Measurements from ENCODE around the gene KLF15.
"Not testable (repeated sequence)": the region's sequence is repeated elsewhere in the genome, so short reads cannot be mapped to it uniquely, and the experiment has no call there.

Gene KLF15

DNA sequence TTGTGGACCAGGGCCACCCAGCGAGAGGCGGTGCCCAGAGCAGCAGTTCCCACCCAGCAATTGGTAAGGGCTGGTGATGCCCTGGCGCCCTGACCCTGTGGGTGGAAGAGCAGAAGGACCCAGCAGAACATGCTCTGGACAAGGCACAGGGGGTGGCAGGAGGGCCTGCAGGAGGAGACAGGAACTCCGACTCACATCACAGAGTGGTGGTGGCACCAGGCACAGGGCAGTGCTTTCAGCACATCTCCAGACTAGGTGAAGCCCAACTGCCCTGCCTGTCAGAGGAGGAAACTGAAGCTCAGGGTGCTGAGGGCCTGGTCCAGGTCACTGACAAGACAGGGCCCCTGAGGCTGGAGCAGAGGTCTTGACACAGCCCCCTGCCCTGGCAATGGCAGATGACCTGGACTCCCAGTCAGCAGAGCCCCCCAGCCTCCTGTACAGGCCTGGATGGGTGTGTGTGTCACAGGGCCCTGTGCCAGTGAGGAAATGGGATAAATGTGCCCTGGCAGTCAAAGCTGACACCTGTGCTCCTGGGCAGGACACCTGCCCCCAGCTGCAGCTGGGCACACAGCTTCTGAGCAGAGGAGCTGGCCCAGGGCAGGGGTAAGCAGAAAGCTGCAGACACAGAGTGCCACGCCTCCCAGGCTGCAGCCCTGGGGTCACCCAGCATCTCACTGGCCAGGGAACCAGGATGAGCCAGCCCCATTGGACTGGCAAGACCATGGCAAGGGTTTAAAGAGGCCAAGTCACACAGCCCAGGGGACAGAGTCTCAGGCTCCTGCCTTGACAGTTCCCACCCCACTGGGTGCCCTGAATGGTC is 11.4 kb downstream of the KLF15 start:
- no peak for DNase-seq

DNA sequence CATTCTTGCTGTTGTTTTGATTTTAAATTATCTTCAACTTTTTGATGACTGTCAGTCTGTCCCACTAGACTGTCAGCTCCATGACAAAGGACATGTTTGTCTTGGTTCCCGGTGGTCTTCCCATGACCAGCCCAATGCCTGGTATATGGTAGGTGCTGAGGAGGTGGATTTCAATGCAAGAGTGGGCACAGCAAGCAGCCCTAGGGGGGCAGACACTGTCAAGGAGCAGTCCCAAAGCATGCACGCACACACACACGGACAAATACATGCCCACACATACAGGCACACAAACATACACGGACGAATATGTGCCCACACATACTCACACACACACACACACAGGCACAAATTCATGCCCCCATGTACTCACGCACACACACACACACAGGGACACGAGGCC is 12.0 kb downstream of the KLF15 start:
- DNase-seq: no peak

DNA sequence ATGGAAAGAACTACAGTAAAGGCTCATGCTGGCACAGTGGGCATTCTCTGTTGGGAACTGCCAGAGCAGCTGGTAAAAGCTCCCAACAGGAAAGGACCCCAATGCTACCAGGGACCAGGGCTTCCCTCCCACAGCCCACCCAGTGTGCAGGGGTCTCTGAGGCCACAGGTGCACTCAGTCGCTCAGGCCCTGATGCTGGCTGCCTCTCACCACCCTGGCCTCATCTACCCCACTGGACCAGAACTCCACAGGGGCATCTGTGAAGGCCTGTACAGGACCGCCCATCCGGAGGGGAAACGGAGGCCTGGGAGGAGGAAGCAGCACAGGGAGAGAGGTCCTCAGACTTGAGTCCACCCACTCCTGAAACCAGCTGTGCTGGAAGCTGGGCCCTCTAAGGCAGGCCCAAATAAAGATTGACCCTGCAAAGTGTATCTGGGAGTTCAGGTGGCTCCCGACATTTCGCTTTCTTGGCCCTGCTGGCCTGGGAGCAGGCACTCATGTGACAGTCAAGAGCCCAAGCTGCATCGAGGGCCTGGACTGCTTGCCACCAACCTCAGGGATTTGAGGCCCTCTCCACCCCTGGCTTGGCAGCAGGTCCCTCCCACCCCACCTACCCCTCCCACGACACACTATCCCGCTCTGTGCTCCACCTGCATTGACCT is 12.7 kb downstream of the KLF15 start:
- DNase-seq: no peak

DNA sequence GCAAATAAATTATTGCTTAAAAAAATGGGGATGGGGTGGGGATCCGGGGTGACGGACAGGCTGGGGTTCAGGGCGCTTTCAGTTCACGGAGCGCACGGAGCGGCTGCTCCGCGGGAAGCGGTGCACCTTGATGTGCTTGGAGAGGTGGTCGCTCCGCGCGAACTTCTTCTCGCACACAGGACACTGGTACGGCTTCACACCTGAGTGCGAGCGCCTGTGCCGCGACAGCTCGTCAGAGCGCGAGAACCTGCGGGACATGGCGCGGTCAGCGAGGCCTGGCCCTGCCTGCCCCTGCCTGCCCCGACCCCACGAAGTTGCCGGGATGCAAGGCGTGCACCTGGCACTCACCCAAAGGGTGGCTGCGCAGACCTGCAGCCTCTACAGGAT is 13.6 kb downstream of the KLF15 start:
- no peak for DNase-seq

DNA sequence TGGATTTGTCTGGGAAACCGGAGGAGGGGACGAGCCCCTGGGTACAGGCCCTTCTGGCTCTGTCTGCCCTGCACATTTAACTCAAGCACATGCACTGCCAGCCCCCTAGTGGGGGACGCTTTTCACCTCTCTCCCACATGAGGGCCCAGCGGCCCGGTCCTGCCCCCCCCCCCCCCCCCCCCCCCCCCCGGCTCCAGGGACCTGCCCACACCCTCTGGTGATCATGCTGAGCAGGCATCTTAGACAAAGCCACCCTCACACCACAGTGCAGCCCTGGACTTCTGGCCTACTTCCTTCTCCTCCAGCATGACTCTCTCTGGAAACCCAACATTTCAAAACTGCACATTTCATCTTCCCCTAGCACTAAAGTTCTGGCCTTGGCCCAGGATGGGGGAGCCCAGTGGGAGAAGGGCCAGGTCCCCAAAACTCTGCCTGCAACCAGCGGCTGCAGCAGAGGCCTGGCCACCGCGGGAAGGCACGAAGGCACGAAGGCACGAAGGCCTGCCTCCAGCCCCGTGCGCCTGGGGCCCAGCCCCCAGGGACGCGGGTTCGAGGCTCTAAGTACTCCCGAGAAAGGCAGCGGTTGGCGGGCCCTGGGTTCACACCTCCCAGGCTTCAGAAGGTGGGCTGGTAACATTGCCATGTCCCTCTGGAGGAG is 14.1 kb downstream of the KLF15 start:
- DNase-seq: no peak

DNA sequence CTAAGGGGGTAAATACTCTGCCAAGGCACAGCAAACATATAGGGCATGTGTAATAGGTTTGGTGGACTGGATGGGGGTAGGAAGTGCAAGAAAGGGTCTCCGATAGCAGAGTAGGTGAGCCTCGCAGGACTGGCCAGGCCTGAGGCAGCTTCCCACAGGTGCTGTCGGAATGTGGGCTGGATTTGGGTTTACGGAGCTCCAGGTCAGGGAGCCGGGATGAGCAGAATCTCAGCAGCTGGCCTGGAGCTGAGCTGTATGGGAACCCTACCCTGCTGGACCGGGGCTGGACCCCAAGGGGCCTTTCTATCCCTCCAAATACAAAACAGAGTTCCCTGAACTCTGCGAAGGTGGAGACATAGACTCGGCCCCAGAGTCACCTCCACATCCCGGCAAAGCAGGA is 15.0 kb downstream of the KLF15 start:
- no peak for DNase-seq

DNA sequence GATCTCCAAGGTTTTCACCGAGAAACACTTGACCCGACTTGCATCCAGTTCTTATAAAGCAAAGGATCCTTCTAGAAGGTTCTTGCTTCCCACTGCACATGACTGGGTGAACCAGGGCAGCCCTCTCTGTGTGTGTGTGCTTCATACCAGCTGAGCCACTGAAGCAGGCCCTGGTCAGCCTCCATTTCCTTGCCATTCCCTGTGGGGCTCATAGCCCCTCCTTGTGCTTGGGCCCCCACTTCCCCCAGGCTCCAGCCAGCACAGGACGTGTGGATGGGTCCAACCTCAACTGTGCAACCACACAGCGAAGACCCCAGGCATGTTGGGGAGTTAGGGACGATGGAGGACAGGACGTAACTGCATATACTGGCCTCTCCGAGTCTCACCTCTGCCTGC is 15.5 kb downstream of the KLF15 start:
- DNase-seq: no peak

DNA sequence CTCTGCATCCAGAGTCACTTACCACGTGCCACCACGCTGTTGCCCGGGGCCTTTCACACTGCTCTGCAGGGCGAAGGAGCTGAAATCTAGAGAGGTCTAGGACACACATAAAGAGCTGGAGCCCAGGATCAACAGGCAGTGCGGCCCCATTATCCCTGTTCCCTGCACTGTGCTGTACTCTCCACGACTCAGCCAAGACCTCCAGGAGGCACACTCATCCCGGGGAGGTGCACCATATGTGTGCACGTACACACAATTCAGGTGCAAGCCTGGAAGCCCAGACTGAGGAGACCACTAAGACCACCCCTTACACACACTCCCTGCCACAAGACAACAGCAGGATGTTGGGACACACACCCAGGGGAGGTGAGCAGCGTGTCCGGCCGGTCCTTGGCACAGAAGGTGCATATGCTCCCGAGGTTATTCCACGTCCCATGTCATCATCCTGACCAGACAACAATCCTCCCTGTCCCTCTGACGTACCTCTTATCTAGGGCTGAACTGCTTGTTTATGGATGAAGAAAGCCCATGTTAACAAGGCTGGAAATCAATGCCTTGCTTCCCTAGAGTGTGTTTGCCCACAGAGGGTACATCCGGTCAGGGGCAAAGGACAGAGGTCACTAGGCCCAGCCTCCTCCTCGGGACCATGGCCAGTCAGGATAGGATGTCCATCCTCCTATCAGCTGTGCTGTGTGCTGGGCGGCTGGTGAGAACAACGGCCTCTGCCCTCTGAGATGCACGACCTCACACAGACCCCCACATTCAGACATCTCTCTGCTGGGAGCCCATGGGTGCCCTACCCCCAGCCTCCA is 16.1 kb downstream of the KLF15 start:
- DNase-seq: no peak

DNA sequence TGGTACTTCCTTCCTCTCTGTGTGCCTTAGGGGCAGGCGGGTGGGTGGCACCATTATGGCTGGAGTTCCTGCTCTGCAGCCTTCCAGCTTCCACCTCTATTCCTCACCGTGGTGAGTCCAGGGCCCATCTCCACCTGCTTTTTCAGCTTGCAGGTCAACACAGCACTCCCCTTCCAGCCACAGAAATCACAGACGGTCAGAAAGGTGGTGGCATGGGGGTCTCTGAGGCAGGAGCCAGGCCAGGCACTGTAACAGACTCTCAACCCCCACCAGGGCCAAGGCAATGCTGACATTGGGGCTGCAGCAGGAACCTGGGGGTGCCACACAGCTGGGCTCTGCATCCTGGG is 16.6 kb downstream of the KLF15 start:
- DNase-seq: no peak

DNA sequence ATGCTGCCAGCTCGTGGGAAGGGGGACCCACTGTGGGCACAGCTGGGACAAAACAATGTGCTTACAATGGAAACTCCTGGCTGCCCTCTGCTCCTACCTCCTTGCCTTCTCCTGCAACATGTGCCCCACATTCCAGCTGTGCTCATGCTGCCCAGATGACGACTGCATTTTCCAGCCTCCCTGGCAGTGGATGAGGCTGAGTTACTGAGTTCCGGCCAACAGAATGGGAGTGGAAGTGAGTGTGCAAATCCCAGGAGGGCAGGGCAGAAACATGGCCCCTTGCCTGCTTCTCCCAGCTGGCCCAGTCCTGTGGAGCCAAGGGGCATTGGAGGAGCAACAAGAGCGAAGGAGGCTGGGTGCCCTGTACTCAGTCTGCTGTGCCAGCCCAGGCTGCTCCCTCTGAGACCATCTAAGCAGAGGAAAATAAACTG is 17.1 kb downstream of the KLF15 start:
- DNase-seq: no peak

DNA sequence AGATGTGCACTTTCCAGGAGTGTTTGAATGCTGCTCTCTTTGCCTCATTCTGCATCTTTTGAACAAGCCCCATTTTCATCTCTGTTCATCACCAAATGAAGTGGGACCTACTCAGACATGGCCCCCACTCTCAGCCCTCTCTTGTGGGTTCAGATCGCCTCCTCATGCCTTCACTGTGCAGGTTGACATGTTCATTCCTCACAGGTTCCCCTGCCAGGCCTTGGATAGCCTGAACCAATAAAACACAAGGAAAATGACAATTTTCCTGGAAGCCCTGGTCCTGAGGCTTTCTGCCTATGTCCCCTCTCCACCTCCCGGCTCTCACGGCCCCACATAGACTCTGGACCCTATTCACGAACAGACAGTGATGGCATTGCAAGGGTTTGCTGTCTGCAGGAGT is 17.7 kb downstream of the KLF15 start:
- no peak for DNase-seq

DNA sequence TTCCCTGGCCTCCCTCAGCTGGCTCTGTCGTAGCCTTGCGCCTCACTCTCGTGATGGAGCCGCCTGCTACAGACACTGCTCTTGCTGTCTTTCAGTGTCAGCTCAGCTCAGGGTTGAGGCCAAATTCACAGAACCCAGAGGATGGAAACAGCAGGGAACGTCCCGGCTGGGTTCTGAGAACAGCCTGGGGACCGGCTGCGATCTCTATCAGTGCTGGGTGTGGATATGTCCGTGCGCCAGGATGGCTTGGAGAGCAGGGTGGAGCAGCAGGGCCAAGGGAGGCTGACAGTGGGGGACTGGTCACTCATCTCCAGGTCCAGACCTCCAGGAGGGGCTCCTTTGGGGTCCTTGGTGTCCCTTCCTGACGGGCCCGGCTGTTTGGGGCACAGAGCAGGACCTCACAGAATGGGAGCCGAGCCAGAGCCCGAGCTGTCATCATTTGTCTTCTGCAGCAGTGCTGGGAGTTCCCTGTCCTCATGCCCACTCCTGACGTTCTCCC is 18.4 kb downstream of the KLF15 start:
- DNase-seq: no peak

DNA sequence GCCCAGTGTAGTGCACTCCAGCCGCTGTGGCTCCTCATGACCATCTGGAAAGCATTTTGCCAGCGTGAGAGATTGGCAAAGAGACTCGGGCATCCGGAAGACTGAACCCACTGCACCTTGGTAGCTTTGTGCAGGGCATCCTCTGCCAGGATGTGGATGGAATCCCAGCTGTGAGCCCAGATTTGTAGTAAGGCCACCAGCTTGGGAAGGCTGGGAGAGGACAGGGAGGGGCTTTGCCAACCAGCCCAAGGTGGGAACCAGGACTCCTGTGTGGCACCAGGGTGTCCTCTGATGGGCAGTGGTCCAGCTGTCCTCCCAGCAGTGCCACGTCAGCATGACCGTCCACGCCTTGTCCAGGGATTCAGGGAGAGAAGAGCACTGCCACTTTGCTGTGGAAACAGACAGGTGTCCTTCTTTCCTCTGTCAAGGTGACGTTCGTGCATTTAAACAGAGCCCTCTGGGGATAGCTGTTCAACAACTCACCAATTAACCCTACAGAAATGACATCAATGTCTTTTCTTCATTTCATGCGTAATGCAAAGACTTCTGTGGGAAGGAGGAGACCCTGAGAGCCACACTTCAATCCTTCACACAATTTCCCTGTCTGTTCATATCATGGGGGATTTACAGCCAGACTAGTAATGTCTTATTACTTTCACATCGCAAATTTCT is 19.1 kb downstream of the KLF15 start:
- DNase-seq: no peak

DNA sequence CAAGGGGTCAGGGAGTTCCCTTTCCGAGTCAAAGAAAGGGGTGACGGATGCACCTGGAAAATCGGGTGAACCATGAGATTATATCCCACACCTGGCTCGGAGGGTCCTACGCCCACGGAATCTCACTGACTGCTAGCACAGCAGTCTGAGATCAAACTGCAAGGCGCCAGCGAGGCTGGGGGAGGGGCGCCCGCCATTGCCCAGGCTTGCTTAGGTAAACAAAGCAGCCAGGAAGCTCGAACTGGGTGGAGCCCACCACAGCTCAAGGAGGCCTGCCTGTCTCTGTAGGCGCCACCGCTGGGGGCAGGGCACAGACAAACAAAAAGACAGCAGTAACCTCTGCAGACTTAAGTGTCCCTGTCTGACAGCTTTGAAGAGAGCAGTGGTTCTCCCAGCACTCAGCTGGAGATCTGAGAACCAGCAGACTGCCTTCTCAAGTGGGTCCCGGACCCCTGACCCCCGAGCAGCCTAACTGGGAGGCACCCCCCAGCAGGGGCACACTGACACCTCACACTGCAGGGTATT is 25.3 kb downstream of the KLF15 start:
- not testable (repeated sequence) for DNase-seq

DNA sequence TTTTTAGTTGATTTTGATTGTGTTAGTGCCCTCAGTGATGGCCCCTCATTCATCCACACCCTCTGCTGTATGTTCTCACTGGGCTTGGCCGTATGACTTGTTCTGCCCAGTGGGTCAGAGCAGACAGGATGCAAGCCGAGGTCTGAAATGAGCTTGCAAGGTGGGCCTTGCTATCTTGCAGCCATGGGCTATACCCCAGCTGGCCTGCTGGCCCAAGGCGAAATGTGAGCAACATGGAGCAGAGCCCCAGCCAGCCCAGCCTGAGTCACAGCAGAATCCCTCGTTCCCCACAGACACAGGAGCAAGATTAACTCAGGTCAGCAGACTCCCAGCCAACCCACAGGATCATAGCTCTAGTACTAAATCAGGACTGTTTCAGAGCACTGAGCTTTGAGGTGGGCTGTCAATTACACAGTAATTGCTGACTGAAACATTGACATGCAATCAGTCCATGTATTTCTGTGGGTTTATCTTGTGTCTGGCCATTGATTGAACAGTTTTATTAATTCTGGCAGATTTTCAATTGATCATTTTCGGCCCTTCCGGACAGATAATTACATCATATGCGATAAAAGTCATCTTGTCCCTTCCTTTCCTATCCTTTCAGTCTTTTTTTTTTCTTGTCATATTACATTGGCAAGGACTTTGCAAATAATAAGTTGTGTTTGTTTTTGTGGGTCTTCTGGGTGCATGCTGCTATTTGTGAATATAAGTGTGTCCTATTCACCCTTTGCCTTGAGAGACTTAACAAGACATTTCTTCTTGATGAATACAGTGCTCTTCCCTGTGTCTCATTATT is 27.1 kb downstream of the KLF15 start:
- DNase-seq: no peak

DNA sequence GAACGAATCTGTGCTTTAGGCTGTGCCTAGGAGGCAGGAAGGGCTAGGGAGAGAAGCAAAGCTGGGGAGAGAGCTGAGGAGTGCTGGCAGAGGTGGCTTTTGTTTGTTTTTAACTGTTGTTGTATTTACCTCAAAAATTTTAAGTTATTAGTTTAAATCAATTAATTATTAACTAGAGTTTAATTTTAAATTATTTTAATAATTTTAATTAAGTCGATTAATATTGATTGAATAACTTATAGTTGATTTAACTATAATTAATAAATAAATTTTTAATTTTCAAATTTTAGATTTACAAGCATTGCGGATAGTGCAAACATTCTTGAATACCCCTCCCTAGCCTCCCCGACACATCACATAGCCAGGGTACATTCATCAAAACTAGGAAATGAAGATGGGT is 30.6 kb downstream of the KLF15 start:
- no peak for DNase-seq

DNA sequence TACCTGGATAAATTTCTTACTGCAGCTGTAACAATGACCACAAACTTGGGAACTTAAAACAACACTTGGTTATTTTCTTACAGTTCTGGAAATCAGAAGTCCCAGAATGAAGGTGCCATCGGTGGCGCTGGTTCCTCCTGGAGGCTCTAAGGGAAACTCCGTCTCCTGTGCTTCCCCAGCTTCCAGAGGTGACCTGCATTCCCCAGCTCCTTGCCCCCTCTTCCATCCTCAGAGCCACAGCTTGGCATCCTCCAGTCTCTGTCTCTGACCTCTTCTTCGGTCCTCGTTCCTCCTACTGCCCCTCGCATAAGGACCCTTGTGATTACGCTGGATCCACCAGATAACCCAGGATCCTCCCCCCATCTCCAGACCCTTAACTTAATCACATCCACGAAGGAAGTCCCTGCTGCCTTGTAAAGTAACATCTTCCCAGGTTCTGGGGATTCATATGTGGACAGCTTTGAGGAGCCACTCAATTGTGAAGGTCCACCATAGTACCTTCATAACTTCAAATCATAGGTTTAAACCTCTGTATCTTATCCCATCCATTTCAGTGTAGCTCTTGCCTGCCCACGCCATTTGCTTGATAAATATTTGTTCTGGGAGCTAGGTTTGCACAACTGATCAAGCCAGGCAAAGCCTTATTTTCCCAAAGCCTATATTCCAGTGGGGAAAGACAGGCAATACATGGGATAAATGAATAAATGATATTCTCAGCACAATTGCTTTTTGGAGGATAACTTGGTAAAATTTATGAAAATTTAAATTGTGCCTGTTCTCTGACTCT is 34.8 kb downstream of the KLF15 start:
- no peak for DNase-seq

DNA sequence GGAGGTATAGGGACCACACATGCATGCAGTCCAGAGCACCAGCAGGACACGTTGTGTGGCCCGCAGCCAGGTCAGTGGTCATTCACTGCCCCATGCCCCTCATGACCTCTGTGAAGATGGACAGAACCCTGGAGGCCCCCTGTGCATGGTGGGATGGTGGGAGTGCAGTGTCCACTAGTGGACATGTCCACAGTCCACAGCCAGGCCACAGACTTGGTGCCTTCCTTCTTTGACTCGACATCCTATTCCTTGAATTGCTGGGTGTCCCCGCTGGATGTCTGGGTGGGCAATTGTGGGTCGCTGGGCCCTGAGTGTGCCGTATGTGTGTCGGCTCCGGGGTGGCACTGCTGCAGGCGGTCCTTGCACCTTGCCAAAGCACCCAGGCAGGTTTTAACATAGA is 35.7 kb downstream of the KLF15 start:
- DNase-seq: no peak

DNA sequence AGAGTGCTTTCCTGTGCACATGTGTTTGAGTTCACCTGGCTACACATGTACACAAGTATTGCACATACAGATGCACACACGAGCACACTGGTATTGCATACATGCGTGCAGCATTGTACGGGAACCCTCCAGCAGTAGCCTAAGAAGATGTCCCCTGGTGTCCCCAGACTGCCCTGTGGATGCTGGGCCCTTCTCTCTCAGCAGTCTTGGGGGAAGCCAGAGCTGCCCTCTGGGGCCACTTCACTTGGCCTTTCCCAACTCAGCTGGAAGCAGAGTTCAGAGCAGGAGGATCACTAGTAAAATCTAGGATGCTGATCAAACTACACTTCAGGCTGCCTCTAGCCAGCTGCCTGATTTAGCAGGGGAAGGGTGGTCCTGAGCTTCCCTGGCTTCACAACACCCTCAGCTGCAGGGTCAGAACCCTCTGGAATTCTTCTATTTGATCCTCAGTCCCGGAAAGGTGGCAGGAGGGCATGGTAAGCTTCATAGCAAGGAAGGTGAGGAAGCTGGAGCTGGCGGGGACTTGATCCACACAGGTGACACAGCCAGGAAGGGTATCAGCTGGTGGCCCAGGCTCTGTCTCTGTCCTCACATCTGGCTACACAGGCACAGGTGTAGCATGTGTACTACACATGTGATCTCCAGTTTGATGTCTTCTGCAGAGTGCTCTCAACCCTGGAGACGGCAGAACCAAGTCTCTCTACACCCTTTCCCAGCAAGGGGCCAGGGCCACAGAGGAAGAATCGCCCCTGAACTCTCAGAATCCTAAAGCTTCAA is 36.5 kb downstream of the KLF15 start:
- DNase-seq: no peak
